Mammary epithelial cell (primary cell): ENCODE measurements around the gene ERMP1.

Experiments
- EZH2 ChIP-seq: IDR thresholded peaks from 2 replicates; pipeline ENCODE4 v1.6.1; 2012; ENCODE audit warnings: low read length, inconsistent platforms, borderline replicate concordance
- TF ChIP-seq, protein P1 (sequence below), 2 donors: IDR thresholded peaks in 1 of 2; conservative IDR thresholded peaks in 1 of 2; 2 replicates each; pipeline ENCODE4 v1.5.1; 2011 to 2012; ENCODE audit warnings: inconsistent platforms in 2 of 2, low read length in 2 of 2, mild to moderate bottlenecking in 2 of 2, control low read depth in 1 of 2, low read depth in 1 of 2; ENCODE audit not compliant: insufficient read depth in 1 of 2; ENCODE audit errors: extremely low read depth in 1 of 2

- TF ChIP-seq, protein P1, sequence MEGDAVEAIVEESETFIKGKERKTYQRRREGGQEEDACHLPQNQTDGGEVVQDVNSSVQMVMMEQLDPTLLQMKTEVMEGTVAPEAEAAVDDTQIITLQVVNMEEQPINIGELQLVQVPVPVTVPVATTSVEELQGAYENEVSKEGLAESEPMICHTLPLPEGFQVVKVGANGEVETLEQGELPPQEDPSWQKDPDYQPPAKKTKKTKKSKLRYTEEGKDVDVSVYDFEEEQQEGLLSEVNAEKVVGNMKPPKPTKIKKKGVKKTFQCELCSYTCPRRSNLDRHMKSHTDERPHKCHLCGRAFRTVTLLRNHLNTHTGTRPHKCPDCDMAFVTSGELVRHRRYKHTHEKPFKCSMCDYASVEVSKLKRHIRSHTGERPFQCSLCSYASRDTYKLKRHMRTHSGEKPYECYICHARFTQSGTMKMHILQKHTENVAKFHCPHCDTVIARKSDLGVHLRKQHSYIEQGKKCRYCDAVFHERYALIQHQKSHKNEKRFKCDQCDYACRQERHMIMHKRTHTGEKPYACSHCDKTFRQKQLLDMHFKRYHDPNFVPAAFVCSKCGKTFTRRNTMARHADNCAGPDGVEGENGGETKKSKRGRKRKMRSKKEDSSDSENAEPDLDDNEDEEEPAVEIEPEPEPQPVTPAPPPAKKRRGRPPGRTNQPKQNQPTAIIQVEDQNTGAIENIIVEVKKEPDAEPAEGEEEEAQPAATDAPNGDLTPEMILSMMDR (conservative IDR thresholded peaks at IDR 0.05 in 1 of 2, IDR thresholded peaks at IDR 0.05 in 1 of 2; ENCODE audit: extremely low read depth in 1 of 2, insufficient read depth in 1 of 2, low read depth in 1 of 2, low read length in 2 of 2) = no peak
- TF ChIP-seq EZH2 = no peak
These were observed 17.8 kb upstream of the ERMP1 start for GRCh38 chr9:5850724-5851122.
